Parathyroid adenoma (tissue), 2 donors: ENCODE results near the gene TRPV3.
A peak's percentile ranks its signal among the peaks of the same experiment; 100 is the strongest.

ENCODE experiments used
- H2AFZ ChIP-seq: fragments of 300-600 bp; sonication (generic); one replicate; pipeline ENCODE4 v1.7.0; 2017; ENCODE audit warnings: antibody characterized with exemption, mild to moderate bottlenecking
- H3K27ac ChIP-seq: fragments of 300-600 bp; sonication (generic); one replicate; pipeline ENCODE4 v1.7.0; 2017
- H3K27me3 ChIP-seq: fragments of 300-600 bp; sonication (generic); one replicate; pipeline ENCODE4 v1.7.0; 2017; ENCODE audit warnings: low read length; ENCODE audit not compliant: control insufficient read depth, insufficient read depth
- H3K36me3 ChIP-seq: fragments of 300-600 bp; sonication (generic); one replicate; pipeline ENCODE4 v1.7.0; 2017; ENCODE audit warnings: low read length; ENCODE audit not compliant: control insufficient read depth, insufficient read depth
- H3K4me1 ChIP-seq: fragments of 300-600 bp; sonication (generic); one replicate; pipeline ENCODE4 v1.7.0; 2017; ENCODE audit warnings: control low read depth
- H3K4me2 ChIP-seq: fragments of 300-600 bp; sonication (generic); one replicate; pipeline ENCODE4 v1.7.0; 2017; ENCODE audit warnings: low read length
- H3K4me3 ChIP-seq: fragments of 300-600 bp; sonication (generic); one replicate; pipeline ENCODE4 v1.7.0; 2017; ENCODE audit warnings: low read depth, low read length
- H3K79me2 ChIP-seq: fragments of 300-600 bp; sonication (generic); one replicate; pipeline ENCODE4 v1.7.0; 2017; ENCODE audit warnings: control low read depth
- H3K9ac ChIP-seq: fragments of 300-600 bp; sonication (generic); one replicate; pipeline ENCODE4 v1.7.0; 2017; ENCODE audit warnings: mild to moderate bottlenecking
- H3K9me3 ChIP-seq: fragments of 300-600 bp; sonication (generic); one replicate; pipeline ENCODE4 v1.7.0; 2017; ENCODE audit warnings: low read length; ENCODE audit not compliant: control insufficient read depth
- CTCF ChIP-seq: fragments of 300-600 bp; sonication (generic); IDR thresholded peaks from one replicate; pipeline ENCODE4 v1.7.0; 2017; ENCODE audit warnings: antibody characterized with exemption, mild to moderate bottlenecking
- donor health status: primary hyperparathyroidism.

TRPV3 gene

GRCh38 chr17:3557768-3558583, at the start of gene TRPV3:
Gene TRPV3 (minus strand): TSS chr17:3557812. CDS start chr17:3554850, 2,962 bp downstream.
- Histone ChIP-seq H3K9me3 (no peaks in the 10 kb centered on the region), H3K79me2 (no peaks in the 10 kb centered on the region), H3K36me3 (no peaks in the 10 kb centered on the region), H3K4me1 (no peaks in the 10 kb centered on the region), H3K4me2 (peak within 1 kb of the TSS; percentile 26), H3K4me3 (peak within 1 kb of the TSS; percentile 9), H3K9ac (no peak within 1 kb of the TSS), H2AFZ (peak within 1 kb of the TSS; percentile 73), H3K27ac (no peak within 1 kb of the TSS), H3K27me3 (no peaks in the 10 kb centered on the region)
- no peak for TF ChIP-seq CTCF

GRCh38 chr17:3603870-3604259, 46.3 kb upstream of the TRPV3 start:
- no peaks in the 10 kb centered on the region for H3K9me3 ChIP-seq
- H3K4me2 ChIP-seq, result no peak overlapping the region
- H3K4me1 ChIP-seq, result no peaks in the 10 kb centered on the region
- no peak overlapping the region for H3K27ac ChIP-seq
- no peak for TF ChIP-seq CTCF
- no peak overlapping the region for H2AFZ ChIP-seq
- no peaks in the 10 kb centered on the region for H3K27me3 ChIP-seq
- H3K9ac ChIP-seq, result no peak overlapping the region
- no peaks in the 10 kb centered on the region for H3K79me2 ChIP-seq
- H3K36me3 ChIP-seq, result no peaks in the 10 kb centered on the region
- H3K4me3 ChIP-seq, result no peak overlapping the region

GRCh38 chr17:3603119-3603869, 45.7 kb upstream of the TRPV3 start:
- Histone ChIP-seq H3K27ac (no peak overlapping the region), H2AFZ (no peak overlapping the region), H3K9ac (no peak overlapping the region), H3K4me1 (no peaks in the 10 kb centered on the region), H3K27me3 (no peaks in the 10 kb centered on the region), H3K79me2 (no peaks in the 10 kb centered on the region), H3K36me3 (no peaks in the 10 kb centered on the region), H3K4me2 (no peak overlapping the region), H3K4me3 (no peak overlapping the region), H3K9me3 (no peaks in the 10 kb centered on the region)
- TF ChIP-seq CTCF, result no peak

GRCh38 chr17:3602499-3602898, 44.9 kb upstream of the TRPV3 start:
- no peaks in the 10 kb centered on the region for H3K27me3 ChIP-seq
- H3K27ac ChIP-seq, result no peak overlapping the region
- no peak overlapping the region for H3K9ac ChIP-seq
- peak; percentile 29 for TF ChIP-seq CTCF
- no peak overlapping the region for H2AFZ ChIP-seq
- H3K4me3 ChIP-seq, result no peak overlapping the region
- no peaks in the 10 kb centered on the region for H3K4me1 ChIP-seq
- H3K4me2 ChIP-seq, result no peak overlapping the region
- H3K36me3 ChIP-seq, result no peaks in the 10 kb centered on the region
- H3K79me2 ChIP-seq, result no peaks in the 10 kb centered on the region
- no peaks in the 10 kb centered on the region for H3K9me3 ChIP-seq
